Esophagus squamous epithelium (tissue), 5 donors: ENCODE data around the gene HMGCR. TPM values are rescaled to one million over a fixed set of nuclear protein-coding genes. Genes with fewer than 3 reads are reported as not detected.

Experiments
- DNase-seq: peaks from one replicate; lab custom pipeline; 2025; lab: John Stamatoyannopoulos, UW
- H3K27ac ChIP-seq, 4 donors: fragments of 200-600 bp; sonication (generic); one replicate each; pipeline ENCODE4 v1.5.1; 2016 to 2019; ENCODE audit warnings: mild to moderate bottlenecking in 1 of 4
- H3K27me3 ChIP-seq, 4 donors: fragments of 200-600 bp; sonication (generic); 1 replicate in 3 of 4; 2 replicates in 1 of 4; pipeline versions ENCODE4 v1.5.1 to v1.6.0; 2017 to 2021; ENCODE audit warnings: antibody characterized with exemption in 1 of 4
- H3K36me3 ChIP-seq, 3 donors: fragments of 200-600 bp; sonication (generic); one replicate each; pipeline ENCODE4 v1.5.1; 2016 to 2019
- H3K4me1 ChIP-seq, 3 donors: fragments of 200-600 bp; sonication (generic); one replicate each; pipeline ENCODE4 v1.5.1; 2017 to 2019
- H3K4me3 ChIP-seq, 4 donors: fragments of 200-600 bp; sonication (generic); 1 replicate in 3 of 4; 2 replicates in 1 of 4; pipeline ENCODE4 v1.5.1; 2016 to 2019; ENCODE audit warnings: mild to moderate bottlenecking in 2 of 4, moderate library complexity in 1 of 4
- H3K9me3 ChIP-seq, 3 donors: fragments of 200-600 bp; sonication (generic); one replicate each; pipeline ENCODE4 v1.5.1; 2016 to 2019
- POLR2A ChIP-seq, 4 donors: fragments of 450-650 bp; IDR thresholded peaks; one replicate each; pipeline ENCODE4 v1.6.1; 2017; ENCODE audit warnings: antibody characterized with exemption in 4 of 4, mild to moderate bottlenecking in 4 of 4, moderate library complexity in 3 of 4
- WGBS, 2 donors: methylation state at CpG; one replicate each; pipeline ENCODE4 v1.1.5; 2018; 5-methylcytosine and 5-hydroxymethylcytosine counted together
- intact Hi-C: fragments of 100-400 bp; cut with DNase I; formaldehyde crosslinking; loops from one replicate; pipeline ENCODE4 v1.15.0; 2022
- total RNA-seq, 4 donors: library from RNA; depleted of rRNA; stranded (reverse); fragments of >200 nt; gene quantifications; one replicate each; pipeline ENCODE4 v1.1.0, GENCODE V29; 2016
- TF ChIP-seq, protein P1 (sequence below), 6 experiments: fragments of 450-650 bp in 4 of 6; fragments of 200-600 bp in 2 of 6; sonication (generic) in 2 of 6; IDR thresholded peaks; one replicate each; pipeline ENCODE4 v1.5.1; 2016 to 2019; ENCODE audit warnings: antibody characterized with exemption in 6 of 6, mild to moderate bottlenecking in 4 of 6, moderate library complexity in 4 of 6
- donor health status: DM: yes; HTN: yes; CAD: no.

Gene HMGCR
- total RNA-seq, 4 donors from 2014 or later, result 54.5 to 165 (median 122) TPM

GRCh38 chr5:75340714-75341478, 3.9 kb downstream of the HMGCR start:
- H3K36me3 ChIP-seq, result peaks cover under 1 to 36% (median 18%) of the 10 kb centered on the region in 3 donors
- no peaks in the 10 kb centered on the region for H3K27me3 ChIP-seq
- no peak overlapping the region for H3K4me3 ChIP-seq
- WGBS, 2 donors, result 44 to 47% methylated on average over 3 of the region's 3 CpGs
- H3K9me3 ChIP-seq, result no peaks in the 10 kb centered on the region
- peaks cover 0 to 59% (median 28%) of the 10 kb centered on the region in 3 donors for H3K4me1 ChIP-seq
- intact Hi-C loops, result no loop called here
- H3K27ac ChIP-seq, result peak overlapping the region in 2 of 4 donors; percentile 30 to 64
- TF ChIP-seq POLR2A (IDR thresholded peaks at IDR 0.05), result no peak
- TF ChIP-seq, protein P1, sequence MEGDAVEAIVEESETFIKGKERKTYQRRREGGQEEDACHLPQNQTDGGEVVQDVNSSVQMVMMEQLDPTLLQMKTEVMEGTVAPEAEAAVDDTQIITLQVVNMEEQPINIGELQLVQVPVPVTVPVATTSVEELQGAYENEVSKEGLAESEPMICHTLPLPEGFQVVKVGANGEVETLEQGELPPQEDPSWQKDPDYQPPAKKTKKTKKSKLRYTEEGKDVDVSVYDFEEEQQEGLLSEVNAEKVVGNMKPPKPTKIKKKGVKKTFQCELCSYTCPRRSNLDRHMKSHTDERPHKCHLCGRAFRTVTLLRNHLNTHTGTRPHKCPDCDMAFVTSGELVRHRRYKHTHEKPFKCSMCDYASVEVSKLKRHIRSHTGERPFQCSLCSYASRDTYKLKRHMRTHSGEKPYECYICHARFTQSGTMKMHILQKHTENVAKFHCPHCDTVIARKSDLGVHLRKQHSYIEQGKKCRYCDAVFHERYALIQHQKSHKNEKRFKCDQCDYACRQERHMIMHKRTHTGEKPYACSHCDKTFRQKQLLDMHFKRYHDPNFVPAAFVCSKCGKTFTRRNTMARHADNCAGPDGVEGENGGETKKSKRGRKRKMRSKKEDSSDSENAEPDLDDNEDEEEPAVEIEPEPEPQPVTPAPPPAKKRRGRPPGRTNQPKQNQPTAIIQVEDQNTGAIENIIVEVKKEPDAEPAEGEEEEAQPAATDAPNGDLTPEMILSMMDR (IDR thresholded peaks at IDR 0.05), result no peak
- no peak for DNase-seq

DNA sequence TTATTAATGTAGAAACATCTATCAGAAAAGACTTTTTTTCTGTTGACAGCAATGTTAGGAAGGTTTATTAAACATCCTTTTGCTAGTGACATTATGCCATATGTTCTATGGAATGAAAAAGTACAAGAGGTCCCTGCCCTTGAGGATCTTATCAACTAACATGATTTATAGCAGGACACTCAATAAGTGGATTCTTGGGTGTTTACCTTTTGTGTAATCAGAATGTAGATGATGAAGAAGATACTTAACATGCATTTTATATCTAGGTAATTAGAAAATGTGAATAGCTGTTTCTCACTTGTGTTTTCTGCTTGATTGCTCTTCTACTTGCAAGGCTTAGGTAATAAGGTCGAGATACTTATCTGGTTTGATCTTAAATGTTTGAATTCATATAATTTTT, 4.9 kb downstream of the HMGCR start:
- H3K4me3 ChIP-seq, result no peak overlapping the region
- intact Hi-C loops, result no loop called here
- no peak for DNase-seq
- no peaks in the 10 kb centered on the region for H3K9me3 ChIP-seq
- H3K27ac ChIP-seq, result peak overlapping the region in 1 of 4 donors; percentile 64
- WGBS, 2 donors, result 70 to 87% methylated on average over 1 of the region's 1 CpG
- H3K27me3 ChIP-seq, result no peaks in the 10 kb centered on the region
- TF ChIP-seq, protein P1 (IDR thresholded peaks at IDR 0.05), result no peak
- peaks cover 4 to 46% (median 26%) of the 10 kb centered on the region in 3 donors for H3K36me3 ChIP-seq
- peaks cover 0 to 53% (median 25%) of the 10 kb centered on the region in 3 donors for H3K4me1 ChIP-seq

- H3K4me1 ChIP-seq, result peaks cover 0 to 52% (median 25%) of the 10 kb centered on the region in 3 donors
- WGBS, 2 donors, result 78 to 86% methylated on average over 4 of the region's 4 CpGs
- no peak overlapping the region for H3K27ac ChIP-seq
Measured at GRCh38 chr5:75342836-75343235, 5.8 kb downstream of the HMGCR start.

GRCh38 chr5:75348241-75348640, 11.2 kb downstream of the HMGCR start:
- intact Hi-C loops, result no loop called here
- no peak for TF ChIP-seq POLR2A (IDR thresholded peaks at IDR 0.05)
- TF ChIP-seq, protein P1 (IDR thresholded peaks at IDR 0.05), result no peak
- Histone ChIP-seq H3K4me3 (no peak overlapping the region), H3K36me3 (peaks cover 4 to 100% (median 46%) of the 10 kb centered on the region in 3 donors), H3K27ac (no peak overlapping the region), H3K9me3 (no peaks in the 10 kb centered on the region), H3K27me3 (no peaks in the 10 kb centered on the region), H3K4me1 (no peaks in the 10 kb centered on the region)
- WGBS, 2 donors, result 85 to 90% methylated on average over 3 of the region's 3 CpGs
- DNase-seq, result no peak

More at GRCh38 chr5:75342836-75343235, 5.8 kb downstream of the HMGCR start:
- Histone ChIP-seq H3K36me3 (peaks cover 4 to 55% (median 32%) of the 10 kb centered on the region in 3 donors), H3K9me3 (no peaks in the 10 kb centered on the region), H3K27me3 (no peaks in the 10 kb centered on the region), H3K4me3 (no peak overlapping the region)
- intact Hi-C loops, result no loop called here
- no peak for DNase-seq
- TF ChIP-seq, protein P1 (IDR thresholded peaks at IDR 0.05), result no peak
- no peak for TF ChIP-seq POLR2A (IDR thresholded peaks at IDR 0.05)

DNA sequence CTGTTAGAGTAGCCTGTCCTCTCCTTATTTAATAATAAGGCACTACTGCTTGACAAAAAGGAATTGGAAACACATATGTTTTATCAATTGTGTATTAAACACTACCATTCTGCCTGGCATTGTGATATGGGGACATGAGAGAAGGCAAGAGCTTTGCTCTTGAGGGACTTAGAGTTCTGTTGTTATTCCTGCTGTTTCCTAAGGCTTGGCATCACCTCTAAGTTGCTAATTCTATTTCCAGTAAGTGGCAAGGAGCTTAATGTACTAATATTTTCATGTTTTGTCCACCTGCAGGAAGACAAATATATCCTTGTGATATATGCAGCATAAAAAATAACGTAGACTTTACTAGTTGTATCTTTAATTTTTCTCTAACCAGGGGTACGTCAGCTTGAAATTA, 12.6 kb downstream of the HMGCR start:
- Histone ChIP-seq H3K36me3 (peaks cover 4 to 100% (median 46%) of the 10 kb centered on the region in 3 donors), H3K27me3 (no peaks in the 10 kb centered on the region), H3K4me3 (no peak overlapping the region), H3K4me1 (no peaks in the 10 kb centered on the region), H3K27ac (no peak overlapping the region), H3K9me3 (no peaks in the 10 kb centered on the region)
- intact Hi-C loops, result no loop called here
- no peak for DNase-seq
- WGBS, 2 donors, result 86 to 92% methylated on average over 2 of the region's 2 CpGs
- TF ChIP-seq POLR2A (IDR thresholded peaks at IDR 0.05), result no peak
- TF ChIP-seq, protein P1 (IDR thresholded peaks at IDR 0.05), result no peak
